ENCODE measurements around the gene C22orf31.

Gene C22orf31

DNA sequence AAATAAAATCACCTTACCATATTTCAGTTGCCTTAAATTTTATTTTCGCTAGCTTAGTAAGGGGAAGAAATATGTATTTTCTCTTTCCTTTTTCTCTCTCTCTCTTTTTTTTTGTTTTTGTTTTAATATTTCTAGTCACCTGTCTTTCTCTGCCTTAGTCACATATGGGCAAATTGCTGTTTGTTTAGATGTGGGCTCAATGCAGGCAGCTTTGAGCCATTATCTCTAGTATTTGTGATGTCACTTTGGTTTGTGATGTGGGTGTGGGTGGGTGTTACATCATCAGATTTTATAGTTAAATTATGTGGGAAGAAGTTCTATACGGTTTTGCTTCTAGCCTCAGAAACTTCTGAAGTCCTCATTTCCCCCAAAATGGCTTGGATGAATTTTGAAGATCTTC lies at the start of gene C22orf31:
Gene C22orf31, minus strand, starts transcription at position 59 of the 400 bp plus-strand sequence. Its CDS starts 39 bp downstream, at position 20.
- H3K36me3 Mint-ChIP-seq = no peaks in the 10 kb centered on the region
- peaks cover 52% of the 10 kb centered on the region for H3K27me3 Mint-ChIP-seq
- H3K9me3 Mint-ChIP-seq = no peaks in the 10 kb centered on the region
- CTCF ChIA-PET = interaction anchor here (1.2 kb wide), 1 partner anchor 184 kb away, joined by 3 read pairs; no protein-coding TSS in a partner anchor
- H3K27ac Mint-ChIP-seq = no peak within 1 kb of the TSS
- DNase-seq = no peak
- peaks cover 2% of the 10 kb centered on the region for H3K4me1 Mint-ChIP-seq
- H3K4me3 Mint-ChIP-seq = no peak within 1 kb of the TSS

DNA sequence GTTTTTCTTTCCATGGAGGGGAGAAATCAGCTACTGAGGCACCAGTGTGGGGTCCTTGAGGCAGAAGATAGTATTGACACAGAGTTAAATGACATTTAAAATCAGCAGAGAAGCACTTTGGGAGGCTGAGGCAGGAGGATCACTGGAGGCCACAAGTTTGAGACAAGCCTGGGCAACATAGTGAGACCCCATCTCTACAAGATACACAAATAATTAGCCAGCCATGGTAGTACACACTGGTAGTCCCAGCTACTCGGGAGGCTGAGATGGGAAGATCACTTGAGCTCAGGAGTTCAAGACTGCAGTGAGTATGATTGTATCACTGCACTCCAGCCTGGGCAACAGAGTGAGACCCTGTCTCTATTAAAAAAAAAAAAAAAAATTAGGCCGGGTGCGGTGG lies 49.3 kb upstream of the C22orf31 start:
- H3K36me3 Mint-ChIP-seq = no peaks in the 10 kb centered on the region
- H3K4me1 Mint-ChIP-seq = no peaks in the 10 kb centered on the region
- no peak overlapping the region for H3K4me3 Mint-ChIP-seq
- no peak overlapping the region for H3K27ac Mint-ChIP-seq
- no peak for DNase-seq
- CTCF ChIA-PET = no interaction called here
- H3K27me3 Mint-ChIP-seq = peaks cover 21% of the 10 kb centered on the region
- no peaks in the 10 kb centered on the region for H3K9me3 Mint-ChIP-seq

DNA sequence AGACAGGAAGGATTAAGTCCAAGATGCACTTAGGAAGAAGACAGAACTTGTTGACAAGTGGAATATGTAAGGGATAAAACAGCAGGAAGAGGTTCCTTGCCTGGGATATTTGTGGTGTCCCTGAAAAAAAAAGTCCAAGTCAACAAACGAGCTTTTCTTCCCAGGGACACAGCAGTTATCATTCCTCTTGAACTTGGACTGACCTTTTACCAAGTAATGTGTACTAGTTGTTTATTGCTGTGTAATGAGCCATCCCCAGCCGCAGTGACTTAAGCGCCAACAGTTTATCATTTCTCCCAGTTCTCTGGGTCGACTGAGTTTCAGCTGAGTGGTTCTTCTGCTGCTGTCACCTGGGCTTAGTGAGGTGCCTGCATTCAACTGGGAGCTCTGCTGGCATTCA lies 48.2 kb upstream of the C22orf31 start:
- Mint-ChIP-seq H3K36me3 (no peaks in the 10 kb centered on the region), H3K27me3 (peaks cover 18% of the 10 kb centered on the region)
- CTCF ChIA-PET = no interaction called here

DNA sequence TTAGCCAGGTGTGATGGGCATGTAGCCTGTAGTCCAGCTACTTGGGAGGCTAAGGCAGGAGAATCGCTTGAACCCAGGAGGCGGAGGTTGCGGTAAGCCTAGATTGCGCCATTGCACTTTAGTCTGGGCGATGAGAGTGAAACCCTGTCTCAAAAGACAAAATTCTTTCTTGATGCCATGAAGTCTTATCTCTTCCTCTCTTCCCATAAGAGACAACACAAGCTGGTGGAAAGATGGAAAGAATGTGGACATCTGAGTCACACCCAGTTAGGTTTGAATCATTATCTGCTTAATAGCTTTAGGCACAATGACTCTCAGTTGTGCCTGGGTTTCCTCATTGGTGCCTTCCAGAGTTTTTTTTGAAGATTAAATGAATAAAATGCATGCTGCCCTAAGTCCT lies 46.5 kb upstream of the C22orf31 start:
- Mint-ChIP-seq H3K4me3 (no peak overlapping the region), H3K36me3 (no peaks in the 10 kb centered on the region), H3K4me1 (no peaks in the 10 kb centered on the region), H3K9me3 (no peaks in the 10 kb centered on the region), H3K27ac (no peak overlapping the region), H3K27me3 (peaks cover 16% of the 10 kb centered on the region)
- CTCF ChIA-PET = interaction anchor here (0.6 kb wide), 1 partner anchor 137 kb away, joined by 4 read pairs; no protein-coding TSS in a partner anchor
- DNase-seq = no peak

More for the DNA sequence above, 48.2 kb upstream of the C22orf31 start:
- no peak overlapping the region for H3K4me3 Mint-ChIP-seq
- no peak overlapping the region for H3K27ac Mint-ChIP-seq
- no peaks in the 10 kb centered on the region for H3K9me3 Mint-ChIP-seq
- no peak for DNase-seq
- H3K4me1 Mint-ChIP-seq = no peaks in the 10 kb centered on the region

DNA sequence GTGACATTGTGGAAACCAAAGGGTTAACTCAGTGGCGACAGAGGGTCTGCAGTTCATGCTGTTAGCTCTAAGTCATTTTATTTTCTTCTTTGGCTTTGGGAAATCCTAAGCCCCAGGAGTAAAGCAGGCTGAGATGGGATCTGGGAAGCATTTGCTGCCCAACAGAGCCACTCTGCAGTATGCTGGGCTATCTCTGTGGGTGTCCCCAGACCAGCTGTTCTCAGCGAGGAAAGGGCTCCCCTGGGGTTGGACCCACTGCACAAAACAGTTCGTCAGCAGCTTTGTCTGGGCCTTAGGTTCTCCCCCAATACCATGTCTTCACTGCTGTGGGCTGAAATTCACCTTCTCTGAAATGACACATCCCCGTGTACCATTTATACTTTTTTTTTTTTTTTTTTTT lies 45.2 kb upstream of the C22orf31 start:
- Mint-ChIP-seq H3K9me3 (no peaks in the 10 kb centered on the region), H3K4me1 (no peaks in the 10 kb centered on the region), H3K4me3 (no peak overlapping the region), H3K27me3 (peaks cover 26% of the 10 kb centered on the region), H3K36me3 (no peaks in the 10 kb centered on the region), H3K27ac (no peak overlapping the region)
- DNase-seq = no peak
- CTCF ChIA-PET = no interaction called here

DNA sequence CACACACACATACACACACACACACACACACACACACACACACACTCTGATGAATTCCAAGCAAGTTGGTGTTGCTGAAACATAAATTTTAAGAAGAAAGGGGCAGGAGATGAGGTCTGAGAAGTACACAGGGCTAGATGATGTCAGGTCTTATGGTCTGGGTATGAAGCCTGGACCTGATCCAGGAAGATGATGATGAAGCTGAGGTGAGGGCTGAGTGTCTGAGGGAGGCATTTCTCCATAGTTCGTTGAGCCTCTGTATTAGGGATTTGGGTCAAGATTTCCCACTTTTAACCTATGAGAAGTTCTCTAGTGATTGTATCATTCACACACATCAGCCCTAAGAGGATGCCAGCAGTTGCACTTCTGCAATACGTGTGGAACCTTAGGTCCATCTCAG lies 43.8 kb upstream of the C22orf31 start:
- H3K4me3 Mint-ChIP-seq = no peak overlapping the region
- no peaks in the 10 kb centered on the region for H3K9me3 Mint-ChIP-seq
- peaks cover 30% of the 10 kb centered on the region for H3K27me3 Mint-ChIP-seq
- no peaks in the 10 kb centered on the region for H3K4me1 Mint-ChIP-seq
- CTCF ChIA-PET = no interaction called here
- no peaks in the 10 kb centered on the region for H3K36me3 Mint-ChIP-seq
- no peak for DNase-seq
- no peak overlapping the region for H3K27ac Mint-ChIP-seq

DNA sequence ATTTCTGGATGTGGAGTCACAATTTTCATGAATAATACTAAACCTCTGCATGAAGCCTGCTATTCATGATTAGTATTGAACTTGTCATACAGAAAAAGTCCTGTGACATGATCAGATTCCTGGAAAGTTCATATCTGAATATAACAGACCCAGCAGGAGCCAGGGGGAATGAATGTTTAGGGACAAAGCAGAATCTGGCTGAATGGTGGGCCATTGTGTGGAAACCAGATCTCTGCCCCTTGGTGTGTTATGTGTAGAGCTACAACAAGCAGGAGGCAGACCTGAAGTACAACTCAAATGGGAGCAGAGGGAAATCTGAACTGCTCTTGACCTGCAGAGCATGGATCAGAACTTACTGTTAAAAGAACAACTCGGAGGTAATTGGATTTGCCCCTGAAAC lies 41.5 kb upstream of the C22orf31 start:
- Mint-ChIP-seq H3K4me1 (no peaks in the 10 kb centered on the region), H3K27ac (no peak overlapping the region), H3K4me3 (no peak overlapping the region), H3K9me3 (no peaks in the 10 kb centered on the region), H3K27me3 (peaks cover 31% of the 10 kb centered on the region), H3K36me3 (no peaks in the 10 kb centered on the region)
- no peak for DNase-seq
- CTCF ChIA-PET = interaction anchor here (2.0 kb wide), 1 partner anchor 14 kb away, joined by 4 read pairs; no protein-coding TSS in a partner anchor

DNA sequence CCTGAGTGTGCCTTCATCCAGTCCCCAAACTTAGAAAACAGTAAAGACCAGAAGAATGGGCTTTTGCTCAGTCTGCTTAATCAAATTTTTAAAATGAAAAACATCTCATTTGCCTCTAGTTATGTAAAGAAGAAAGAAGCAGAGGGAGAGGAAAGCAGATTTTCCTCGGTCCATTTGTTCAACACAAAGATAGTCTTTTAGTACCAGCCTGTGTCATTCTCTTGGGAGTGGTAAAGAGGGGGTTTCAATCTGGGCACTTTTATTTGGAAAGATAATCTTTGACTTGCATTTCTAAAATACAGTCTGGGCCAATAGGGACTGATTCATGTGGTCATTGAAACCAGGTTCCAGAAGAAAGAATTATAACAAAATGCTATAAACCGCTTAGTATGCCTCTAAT lies 40.7 kb upstream of the C22orf31 start:
- Mint-ChIP-seq H3K9me3 (no peaks in the 10 kb centered on the region), H3K36me3 (no peaks in the 10 kb centered on the region), H3K4me1 (no peaks in the 10 kb centered on the region), H3K4me3 (no peak overlapping the region), H3K27me3 (peaks cover 31% of the 10 kb centered on the region), H3K27ac (no peak overlapping the region)
- no peak for DNase-seq
- CTCF ChIA-PET = interaction anchor here (2.0 kb wide), 1 partner anchor 14 kb away, joined by 4 read pairs; no protein-coding TSS in a partner anchor

DNA sequence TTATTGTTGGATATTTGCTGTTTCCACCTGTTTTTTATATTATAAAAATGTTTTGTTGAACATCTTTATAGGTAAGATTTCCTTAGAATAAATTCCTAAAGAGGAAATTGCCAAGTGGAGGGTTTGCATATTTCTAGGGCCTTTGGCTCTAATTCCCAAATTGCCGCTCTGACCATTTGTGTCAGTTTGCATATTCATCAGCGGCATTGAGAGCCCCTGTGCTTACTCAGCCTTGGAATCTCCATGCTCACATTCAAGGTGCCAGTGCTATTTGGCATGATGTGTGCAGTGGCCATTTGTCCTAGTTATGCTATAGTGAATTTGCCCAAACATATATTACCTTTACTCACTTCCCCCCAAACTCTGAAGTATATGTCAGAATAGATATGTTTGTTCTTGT lies 36.7 kb upstream of the C22orf31 start:
- Mint-ChIP-seq H3K27me3 (peaks cover 24% of the 10 kb centered on the region), H3K4me3 (no peak overlapping the region), H3K36me3 (no peaks in the 10 kb centered on the region), H3K27ac (no peak overlapping the region), H3K9me3 (no peaks in the 10 kb centered on the region), H3K4me1 (no peaks in the 10 kb centered on the region)
- CTCF ChIA-PET = no interaction called here
- no peak for DNase-seq

DNA sequence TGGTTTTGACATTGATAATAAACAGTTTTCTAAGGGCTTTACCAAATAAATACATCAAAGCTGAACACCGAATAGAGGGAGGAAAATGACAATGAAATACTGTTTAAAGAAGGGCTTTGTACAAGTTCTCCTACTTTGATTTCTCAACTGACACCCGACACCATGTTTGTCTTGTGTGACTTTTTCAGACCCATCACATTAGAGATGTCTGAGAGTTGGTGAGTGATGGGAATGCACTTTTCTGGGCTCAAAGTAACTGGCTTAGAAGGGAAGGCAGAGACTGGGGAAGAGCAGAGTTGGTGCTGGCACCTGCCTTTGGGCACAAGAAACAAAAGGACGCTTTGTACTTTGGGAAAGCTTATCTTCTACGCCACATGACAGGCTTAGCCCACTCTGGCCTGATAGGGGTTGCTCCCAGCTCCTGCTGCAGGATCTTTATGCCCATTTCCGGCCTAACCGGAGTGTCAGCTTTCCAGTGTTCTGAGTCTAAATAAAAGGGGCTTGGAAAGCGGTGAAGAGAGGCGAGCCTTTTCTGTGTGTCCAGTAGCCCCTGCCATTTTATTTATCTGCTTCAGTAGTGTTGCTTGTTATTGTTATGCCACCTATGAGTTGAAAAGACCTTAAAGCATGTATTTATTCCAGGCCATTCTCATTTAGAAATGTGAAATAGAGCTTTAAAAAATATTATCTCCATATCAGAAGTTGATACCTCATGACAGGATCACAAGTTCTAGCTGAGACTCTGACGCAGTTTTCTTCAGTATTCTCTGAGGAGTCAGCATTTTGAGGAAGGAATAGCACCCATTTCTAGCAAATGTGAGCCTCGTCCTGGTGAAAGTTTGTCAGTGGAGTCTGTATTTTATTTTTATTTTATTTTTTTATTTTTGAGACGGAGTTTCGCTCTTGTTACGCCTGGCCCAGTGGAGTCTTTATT lies 35.4 kb upstream of the C22orf31 start:
- no peak for DNase-seq
- Mint-ChIP-seq H3K27ac (no peak overlapping the region), H3K27me3 (peaks cover 15% of the 10 kb centered on the region), H3K4me3 (no peak overlapping the region), H3K9me3 (no peaks in the 10 kb centered on the region), H3K36me3 (no peaks in the 10 kb centered on the region), H3K4me1 (no peaks in the 10 kb centered on the region)
- CTCF ChIA-PET = no interaction called here

DNA sequence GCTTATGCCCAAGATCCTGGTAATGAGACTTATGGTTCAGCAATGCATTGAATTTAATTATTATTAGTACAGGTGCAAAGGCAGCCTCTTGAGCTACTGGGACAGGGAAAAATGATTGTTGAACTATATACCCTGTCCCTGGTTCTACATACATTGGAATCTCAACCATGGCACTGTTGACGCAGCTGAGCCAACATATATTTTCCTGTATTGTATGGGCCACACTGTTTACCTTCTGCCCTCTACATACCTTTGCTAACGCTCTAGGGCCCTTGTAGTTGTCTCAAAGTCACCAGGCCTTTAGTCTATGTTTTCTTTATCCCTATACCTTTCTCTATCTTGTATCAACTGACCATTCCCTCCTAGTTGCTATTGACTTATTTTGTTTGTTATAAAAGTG lies 33.8 kb upstream of the C22orf31 start:
- DNase-seq = no peak
- Mint-ChIP-seq H3K4me1 (no peaks in the 10 kb centered on the region), H3K4me3 (no peak overlapping the region), H3K9me3 (no peaks in the 10 kb centered on the region), H3K36me3 (no peaks in the 10 kb centered on the region), H3K27me3 (peaks cover 15% of the 10 kb centered on the region), H3K27ac (no peak overlapping the region)
- CTCF ChIA-PET = no interaction called here

DNA sequence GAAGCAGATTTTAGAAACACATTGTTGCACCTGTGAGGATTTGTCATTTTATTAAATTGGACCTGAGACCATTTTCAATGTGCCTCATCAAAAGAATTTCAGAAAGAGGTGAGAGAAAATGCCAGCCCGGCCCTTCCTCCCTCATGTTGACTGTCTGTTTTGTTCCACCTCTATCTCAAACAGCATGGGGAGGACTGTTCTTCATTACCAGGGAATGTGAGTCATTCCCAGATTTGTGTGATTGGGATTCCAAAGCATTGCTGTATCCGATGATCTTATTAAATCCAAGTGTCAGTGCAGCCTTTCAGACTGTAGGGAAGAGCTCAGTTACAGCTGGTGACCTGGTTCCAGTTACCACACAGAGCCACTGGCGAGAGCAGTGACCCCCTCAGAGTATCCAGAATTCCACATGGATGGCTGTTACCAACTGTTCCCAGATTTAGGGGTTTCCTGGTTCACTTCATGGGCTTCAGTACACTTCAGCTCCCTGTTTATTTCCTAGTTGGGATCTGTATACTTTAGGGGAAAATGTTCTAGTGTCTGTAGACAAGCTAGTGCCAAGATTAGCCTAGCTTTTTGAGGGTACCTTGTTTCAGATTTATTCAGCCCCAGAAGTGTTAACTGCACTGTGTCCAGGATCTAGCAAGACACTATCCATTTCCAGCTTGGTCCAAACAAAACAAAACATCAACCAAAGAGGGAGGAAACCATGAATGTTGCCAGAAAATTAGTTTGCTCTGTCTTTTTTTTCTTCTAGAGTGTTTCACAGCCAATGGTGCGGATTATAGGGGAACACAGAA lies 32.1 kb upstream of the C22orf31 start:
- H3K36me3 Mint-ChIP-seq = no peaks in the 10 kb centered on the region
- H3K27ac Mint-ChIP-seq = no peak overlapping the region
- no peaks in the 10 kb centered on the region for H3K4me1 Mint-ChIP-seq
- DNase-seq = no peak
- CTCF ChIA-PET = no interaction called here
- peaks cover 23% of the 10 kb centered on the region for H3K27me3 Mint-ChIP-seq
- no peak overlapping the region for H3K4me3 Mint-ChIP-seq
- H3K9me3 Mint-ChIP-seq = no peaks in the 10 kb centered on the region

DNA sequence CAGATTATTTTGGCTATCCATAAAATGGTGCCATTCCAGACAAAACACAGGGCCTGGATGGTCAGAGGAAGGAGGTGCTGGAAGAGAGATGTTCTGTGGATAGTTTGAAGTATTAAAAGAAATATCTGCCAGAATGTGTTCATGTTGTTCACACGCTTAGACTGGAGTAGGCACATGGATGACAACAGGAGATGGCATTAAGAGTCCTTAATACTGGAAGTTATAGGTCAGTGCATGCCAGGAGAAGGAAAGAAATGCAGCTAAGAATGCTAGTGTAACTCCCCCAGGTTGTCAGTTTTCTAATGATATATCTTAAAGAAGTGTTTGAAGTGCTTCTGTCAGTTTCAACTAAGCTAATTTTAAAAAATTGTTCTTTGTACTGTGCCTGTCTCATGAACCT lies 31.4 kb upstream of the C22orf31 start:
- DNase-seq = no peak
- H3K27ac Mint-ChIP-seq = no peak overlapping the region
- peaks cover 24% of the 10 kb centered on the region for H3K27me3 Mint-ChIP-seq
- H3K36me3 Mint-ChIP-seq = no peaks in the 10 kb centered on the region
- H3K4me3 Mint-ChIP-seq = no peak overlapping the region
- H3K4me1 Mint-ChIP-seq = no peaks in the 10 kb centered on the region
- CTCF ChIA-PET = no interaction called here
- no peaks in the 10 kb centered on the region for H3K9me3 Mint-ChIP-seq

DNA sequence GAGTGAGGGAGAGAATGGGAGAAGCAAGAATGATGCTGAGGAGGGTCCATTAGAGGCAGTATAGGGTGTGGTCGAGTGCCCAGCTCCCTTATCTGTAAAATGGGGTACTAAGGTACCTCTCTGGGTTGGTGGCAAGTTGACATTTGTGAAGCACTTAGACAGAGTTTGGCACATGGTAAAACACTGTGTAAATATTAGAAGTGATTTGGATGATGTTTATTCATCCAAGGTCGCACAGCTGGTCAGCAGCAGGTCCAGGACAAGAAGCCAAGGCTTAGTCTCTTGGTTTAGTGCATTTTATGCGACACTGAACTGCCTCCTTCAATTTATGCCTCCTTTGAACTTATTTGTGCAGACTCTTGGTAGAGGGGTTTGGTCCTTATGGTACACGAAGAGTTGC lies 30.6 kb upstream of the C22orf31 start:
- Mint-ChIP-seq H3K36me3 (no peaks in the 10 kb centered on the region), H3K4me3 (no peak overlapping the region), H3K27me3 (peaks cover 24% of the 10 kb centered on the region), H3K4me1 (no peaks in the 10 kb centered on the region), H3K9me3 (no peaks in the 10 kb centered on the region), H3K27ac (no peak overlapping the region)
- DNase-seq = no peak
- CTCF ChIA-PET = no interaction called here

Measured in activated naive CD4-positive, alpha-beta T cell treated with anti-CD3 and anti-CD28 coated beads, Interleukin-2, amount 10 ng/mL, durations not matched to agents 7 days and 5 days (primary cell).